ENCODE measurements around the gene DCPS.
"Not testable (repeated sequence)": the region's sequence is repeated elsewhere in the genome, so short reads cannot be mapped to it uniquely, and the experiment has no call there.

The DCPS gene

DNA sequence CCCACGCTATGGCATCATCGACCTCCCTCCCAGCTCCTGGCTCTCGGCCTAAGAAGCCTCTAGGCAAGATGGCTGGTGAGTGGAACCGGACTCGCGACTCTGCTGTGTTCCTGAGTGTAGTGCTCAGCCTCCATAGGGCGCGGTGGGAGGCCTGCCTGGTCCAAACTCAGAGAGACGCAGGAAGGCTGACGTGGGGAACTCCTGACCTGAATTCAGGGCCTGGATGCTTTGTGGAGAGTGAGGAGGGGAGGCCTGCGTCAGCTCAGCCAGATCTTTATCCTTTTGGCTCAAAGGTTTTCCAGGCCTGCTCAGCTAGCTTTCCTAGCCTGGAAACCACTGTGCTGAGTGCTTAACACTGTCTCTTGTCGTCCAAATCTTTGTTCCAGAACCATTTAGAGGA lies 13.0 kb upstream of the DCPS start:
- no peak for DNase-seq

- no peak for DNase-seq
These were observed 10.1 kb upstream of the DCPS start for GRCh38 chr11:126293726-126294125.

DNA sequence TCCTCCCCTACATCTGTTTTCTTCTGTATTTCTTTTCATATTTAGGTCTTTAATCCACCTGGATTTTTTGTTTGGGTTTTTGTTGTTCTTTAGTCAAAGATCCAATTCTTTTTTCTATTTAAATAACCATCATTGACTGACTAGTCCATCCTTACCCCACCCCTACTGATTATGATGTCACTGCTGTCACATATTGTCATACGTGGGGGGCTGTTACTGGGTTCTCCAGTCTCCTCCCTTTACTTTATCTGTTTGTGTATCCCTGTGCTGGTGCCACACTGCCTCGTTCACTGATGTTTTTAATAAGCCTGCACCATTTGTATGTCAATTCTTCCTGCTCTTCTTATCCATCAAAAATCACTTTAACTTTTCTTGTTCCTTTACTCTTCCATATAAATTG lies 6.9 kb upstream of the DCPS start:
- no peak for DNase-seq

GRCh38 chr11:126304457-126305075 lies 706 bp downstream of the DCPS start:
- DNase-seq, result no peak

- no peak for DNase-seq
These were observed 1.8 kb downstream of the DCPS start for GRCh38 chr11:126305699-126306098.

- peak; percentile 38 for DNase-seq
These were observed 3.8 kb downstream of the DCPS start for GRCh38 chr11:126307706-126308105.

GRCh38 chr11:126308271-126308671 lies 4.4 kb downstream of the DCPS start:
- no peak for DNase-seq

GRCh38 chr11:126308771-126309170 lies 4.9 kb downstream of the DCPS start:
- DNase-seq, result not testable (repeated sequence)

DNA sequence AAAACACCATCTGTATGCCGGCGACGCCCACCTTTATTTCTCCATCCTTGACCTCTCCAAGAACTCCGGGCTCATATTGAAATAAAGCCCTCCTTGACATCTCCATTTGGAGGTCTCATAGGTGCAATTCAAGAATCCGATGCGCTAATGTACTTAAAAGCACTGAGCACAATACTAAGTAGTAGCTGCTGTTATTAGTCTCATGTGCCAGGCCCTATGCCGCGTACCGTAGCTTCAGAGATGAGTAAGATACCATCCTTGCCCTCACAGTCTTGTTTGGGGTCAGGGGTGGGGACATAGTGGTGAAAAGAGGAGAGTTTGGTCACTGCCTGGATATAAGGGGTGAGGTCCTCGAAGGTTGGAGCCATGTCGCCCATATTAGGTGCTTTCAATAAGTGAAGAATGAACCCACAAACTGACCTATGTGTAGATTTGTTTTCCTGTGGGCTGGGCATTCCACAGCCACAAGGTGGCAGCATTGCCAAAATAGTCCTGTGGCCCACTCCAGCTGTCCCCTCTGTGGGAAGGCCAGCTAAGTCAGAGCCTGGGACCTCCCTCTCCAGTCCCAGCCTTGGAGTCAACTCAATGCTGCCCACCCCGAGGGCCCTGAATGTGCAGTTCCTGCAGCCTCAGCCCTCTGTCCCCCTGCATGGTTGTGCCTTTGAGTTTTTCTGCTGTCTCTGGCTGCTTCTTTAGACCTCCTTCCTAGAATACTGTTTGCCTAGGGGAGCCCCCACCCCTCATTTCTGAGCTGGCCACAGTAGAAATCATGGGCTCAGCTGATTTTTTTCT lies 6.5 kb downstream of the DCPS start:
- DNase-seq, result peak; percentile 70

- no peak for DNase-seq
These were observed 7.1 kb downstream of the DCPS start for GRCh38 chr11:126310992-126311310.

DNA sequence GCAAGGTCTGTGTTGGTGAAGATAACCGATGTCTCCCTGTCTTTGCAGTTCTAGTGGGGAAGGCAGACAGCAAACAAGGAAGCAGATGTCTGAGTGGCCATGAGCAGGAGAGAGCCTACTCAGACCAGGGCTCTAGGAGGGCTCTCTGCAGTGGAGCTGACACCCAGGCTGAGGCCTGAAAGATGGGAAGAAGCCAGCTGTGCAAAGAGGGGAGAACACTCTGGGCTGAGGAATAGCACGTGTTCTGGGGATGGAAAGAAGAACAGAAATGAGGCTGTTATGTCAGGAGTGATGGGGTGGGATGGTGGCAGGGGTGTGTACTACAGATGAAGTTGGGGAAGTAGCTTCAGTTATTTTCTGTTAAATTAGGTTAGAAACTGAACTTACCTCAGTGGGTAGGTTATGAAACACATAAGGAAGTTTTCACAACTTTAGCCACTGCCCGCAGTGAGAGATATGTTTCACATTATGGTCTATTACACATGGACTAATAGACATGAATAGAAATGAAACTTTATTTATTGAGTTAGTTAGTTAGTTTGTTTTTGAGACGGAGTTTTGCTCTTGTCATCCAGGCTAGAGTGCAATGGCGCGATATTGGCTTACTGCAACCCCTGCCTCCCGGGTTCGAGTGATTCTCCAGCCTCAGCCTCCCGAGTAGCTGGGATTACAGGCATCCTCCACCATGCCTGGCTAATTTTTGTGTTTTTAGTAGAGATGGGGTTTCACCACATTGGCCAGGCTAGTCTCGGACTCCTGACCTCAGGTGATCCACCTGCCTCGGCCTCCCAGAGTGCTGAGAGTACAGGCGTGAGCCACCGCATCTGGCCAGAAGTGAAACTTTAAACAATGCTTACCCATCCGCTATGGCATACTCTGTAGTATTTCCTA lies 7.8 kb downstream of the DCPS start:
- no peak for DNase-seq

- no peak for DNase-seq
These were observed 9.1 kb downstream of the DCPS start for GRCh38 chr11:126312961-126313360.

DNA sequence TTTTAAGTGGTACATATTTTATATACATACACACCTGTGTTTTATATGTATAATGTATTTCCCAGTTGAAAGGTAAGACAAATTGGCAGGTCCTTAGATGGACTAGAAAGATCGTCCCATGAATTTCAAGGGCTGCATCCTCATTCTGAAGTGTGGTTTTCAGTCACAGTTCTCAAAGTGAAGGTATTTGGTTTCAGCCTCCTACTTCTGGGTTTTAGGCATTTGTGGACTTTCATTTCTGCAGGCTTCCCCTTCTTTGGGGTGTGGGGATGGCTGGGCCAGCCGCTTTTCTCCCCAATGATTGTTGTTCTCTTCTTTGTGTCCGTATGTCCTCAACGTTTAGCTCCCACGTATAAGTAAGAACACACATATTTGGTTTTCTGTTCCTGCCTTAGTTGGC lies 10.0 kb downstream of the DCPS start:
- DNase-seq, result no peak

GRCh38 chr11:126317432-126317755 lies 13.5 kb downstream of the DCPS start:
- DNase-seq, result no peak

GRCh38 chr11:126317756-126318573 lies 14.1 kb downstream of the DCPS start:
- DNase-seq, result no peak

GRCh38 chr11:126318574-126319373 lies 14.9 kb downstream of the DCPS start:
- DNase-seq, result no peak

- DNase-seq, result no peak
These were observed 15.5 kb downstream of the DCPS start for GRCh38 chr11:126319374-126319740.

GRCh38 chr11:126322996-126323395 lies 19.1 kb downstream of the DCPS start:
- DNase-seq, result no peak

DNA sequence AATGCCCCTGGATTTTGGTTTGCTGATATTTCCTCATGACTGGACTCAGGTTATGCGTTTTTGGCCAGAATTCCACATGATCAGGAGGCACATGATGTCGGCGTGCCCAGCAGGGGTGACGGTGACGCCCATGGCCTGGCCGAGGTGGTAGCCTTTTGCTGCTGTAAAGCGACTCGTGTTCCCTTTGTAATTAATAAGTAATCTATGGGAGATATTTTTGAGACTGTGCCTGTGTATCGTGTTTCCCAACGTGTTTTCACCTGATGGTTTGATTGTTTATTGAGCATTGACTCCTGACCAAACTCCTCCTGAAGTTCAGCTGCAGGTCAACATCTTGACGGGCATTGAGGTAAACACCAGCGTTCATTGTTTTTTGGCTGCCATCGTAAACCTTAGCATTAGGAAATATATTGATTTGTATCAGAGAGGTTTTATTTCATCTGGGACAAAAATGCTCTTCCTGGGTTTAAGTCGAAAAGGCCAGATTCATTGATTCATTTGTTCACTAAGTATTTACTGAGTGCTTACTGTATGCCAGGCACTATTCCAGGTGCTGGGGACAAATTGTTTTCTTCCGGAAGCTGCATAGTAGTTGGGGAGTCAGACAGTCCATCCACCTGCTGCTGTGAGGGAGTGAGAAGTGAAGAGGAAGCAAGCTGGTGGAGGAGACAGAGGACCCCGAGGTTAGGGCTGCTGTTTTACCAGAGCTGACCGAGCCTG lies 23.6 kb downstream of the DCPS start:
- no peak for DNase-seq

DNA sequence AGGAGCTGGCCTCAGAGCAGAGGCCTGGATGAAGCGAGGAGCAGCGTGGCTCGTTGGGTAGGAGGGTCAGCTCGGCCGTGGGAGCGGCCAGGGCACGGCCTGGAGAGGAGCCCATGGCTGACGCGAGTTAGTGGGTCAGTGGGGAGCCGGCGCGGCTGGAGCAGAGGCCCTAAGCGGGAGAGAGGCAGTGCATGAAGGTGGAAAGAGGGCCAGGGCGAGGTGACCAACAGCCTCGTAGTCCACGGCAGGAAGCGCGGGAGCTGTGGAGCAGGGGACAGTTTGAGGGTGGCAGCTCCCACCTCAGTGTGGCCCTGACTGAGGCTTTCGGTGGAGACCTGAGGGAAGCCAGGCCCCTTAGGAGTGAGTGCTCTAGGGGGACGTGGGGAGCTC lies 24.1 kb downstream of the DCPS start:
- DNase-seq, result no peak

- DNase-seq, result no peak
These were observed 24.6 kb downstream of the DCPS start for GRCh38 chr11:126328444-126328843.
